Thoracic aorta (tissue), 2 donors: Measurements from ENCODE around the gene DCAF17. TPM values are rescaled to one million over a fixed set of nuclear protein-coding genes. Genes with fewer than 3 reads are reported as not detected.
"Not testable (repeated sequence)": the region's sequence is repeated elsewhere in the genome, so short reads cannot be mapped to it uniquely, and the experiment has no call there.

ENCODE experiments used
- ATAC-seq: fragments of 150-250 bp; one replicate; pipeline ENCODE4 v1.8.0; 2017; ENCODE audit warnings: low read depth; ENCODE audit not compliant: insufficient number of reproducible peaks, low FRiP score
- DNase-seq: peaks from one replicate; pipeline ENCODE4 v3.0.0-alpha.2; 2020; ENCODE audit warnings: low spot score
- H3K27ac ChIP-seq, 2 donors: fragments of 200-600 bp; sonication (generic); 1 replicate in 1 of 2; 2 replicates in 1 of 2; pipeline ENCODE4 v1.5.1; 2016; ENCODE audit warnings: mild to moderate bottlenecking in 2 of 2, moderate library complexity in 2 of 2
- H3K27me3 ChIP-seq: fragments of 200-600 bp; sonication (generic); replicated peaks from 2 replicates; pipeline ENCODE4 v1.6.0; 2016; ENCODE audit warnings: mild to moderate bottlenecking; ENCODE audit not compliant: insufficient read depth
- H3K36me3 ChIP-seq: fragments of 200-600 bp; sonication (generic); one replicate; pipeline ENCODE4 v1.5.1; 2016
- H3K4me1 ChIP-seq, 2 donors: fragments of 200-600 bp; sonication (generic); 1 replicate in 1 of 2; 2 replicates in 1 of 2; pipeline versions ENCODE4 v1.5.1 to v1.6.0; 2016; ENCODE audit warnings: low read depth in 2 of 2, mild to moderate bottlenecking in 1 of 2; ENCODE audit not compliant: control insufficient read depth in 1 of 2
- H3K4me3 ChIP-seq: fragments of 200-600 bp; sonication (generic); 2 replicates; pipeline ENCODE4 v1.5.1; 2016; ENCODE audit warnings: mild to moderate bottlenecking
- H3K9me3 ChIP-seq: fragments of 200-600 bp; sonication (generic); 2 replicates; pipeline ENCODE4 v1.5.1; 2016
- CTCF ChIP-seq: fragments of 200-600 bp; sonication (generic); IDR thresholded peaks from one replicate; pipeline ENCODE4 v1.5.1; 2019; ENCODE audit warnings: antibody characterized with exemption
- total RNA-seq, 2 donors: library from RNA; depleted of rRNA; stranded (reverse); fragments of >200 nt; gene quantifications; one replicate each; pipeline versions ENCODE4 v1.1.0 to v1.2.3, GENCODE V29; 2016

DCAF17 gene
- total RNA-seq, 2 donors from 2014 or later, result 27.3 to 47.4 TPM

GRCh38 chr2:171492664-171493063 lies 58.6 kb downstream of the DCAF17 start:
- DNase-seq (no peak), ATAC-seq (no peak)
- Histone ChIP-seq H3K9me3 (no peaks in the 10 kb centered on the region), H3K36me3 (no peaks in the 10 kb centered on the region), H3K27ac (no peak overlapping the region), H3K4me3 (no peak overlapping the region), H3K27me3 (no peaks in the 10 kb centered on the region), H3K4me1 (no peaks in the 10 kb centered on the region)
- TF ChIP-seq CTCF, result no peak

GRCh38 chr2:171497664-171498063 lies 63.6 kb downstream of the DCAF17 start:
- not testable (repeated sequence) for H3K36me3 ChIP-seq, H3K4me3 ChIP-seq, H3K27me3 ChIP-seq, H3K9me3 ChIP-seq, DNase-seq, H3K27ac ChIP-seq, H3K4me1 ChIP-seq, ATAC-seq

GRCh38 chr2:171505374-171505773 lies 71.3 kb downstream of the DCAF17 start:
- Histone ChIP-seq H3K27ac (no peak overlapping the region), H3K4me1 (no peaks in the 10 kb centered on the region), H3K36me3 (no peaks in the 10 kb centered on the region), H3K9me3 (no peaks in the 10 kb centered on the region), H3K4me3 (no peak overlapping the region), H3K27me3 (no peaks in the 10 kb centered on the region)
- no peak for DNase-seq
- ATAC-seq, result no peak
- no peak for TF ChIP-seq CTCF

- H3K4me3 ChIP-seq, result no peak overlapping the region
- no peak for ATAC-seq
- no peaks in the 10 kb centered on the region for H3K27me3 ChIP-seq
- DNase-seq, result no peak
- TF ChIP-seq CTCF, result no peak
- no peaks in the 10 kb centered on the region for H3K4me1 ChIP-seq
- no peaks in the 10 kb centered on the region for H3K36me3 ChIP-seq
- no peaks in the 10 kb centered on the region for H3K9me3 ChIP-seq
- no peak overlapping the region for H3K27ac ChIP-seq
Measured at GRCh38 chr2:171509945-171510731, 76.1 kb downstream of the DCAF17 start.

- Histone ChIP-seq H3K4me3 (no peak overlapping the region), H3K9me3 (no peaks in the 10 kb centered on the region), H3K27me3 (no peaks in the 10 kb centered on the region), H3K4me1 (no peaks in the 10 kb centered on the region), H3K27ac (no peak overlapping the region), H3K36me3 (no peaks in the 10 kb centered on the region)
- ATAC-seq (no peak), DNase-seq (no peak)
- no peak for TF ChIP-seq CTCF
Measured at GRCh38 chr2:171512014-171512413, 78.0 kb downstream of the DCAF17 start.
